22Rv1 (cell line): ENCODE measurements around the gene CYP27B1.

Experiments
- CTCF ChIP-seq: fragments of 450-650 bp; IDR thresholded peaks from 2 replicates; pipeline ENCODE4 v1.5.1; 2017; ENCODE audit warnings: mild to moderate bottlenecking
- ZFX ChIP-seq: fragments of 450-650 bp; IDR thresholded peaks from 2 replicates; pipeline ENCODE4 v1.6.1; 2017; ENCODE audit warnings: antibody characterized with exemption, borderline replicate concordance

GRCh38 chr12:57795354-57795753, 28.5 kb upstream of the CYP27B1 start:
- TF ChIP-seq CTCF (no peak), ZFX (no peak)
